Measurements from ENCODE around the gene NBPF4.

- no peak for TF ChIP-seq CTCF (IDR thresholded peaks at IDR 0.05; ENCODE audit: low read depth, low read length, poor library complexity, severe bottlenecking)
- no peak for TF ChIP-seq EZH2phosphoT487 (IDR thresholded peaks at IDR 0.05; ENCODE audit: borderline replicate concordance, low read length)
Observed at GRCh38 chr1:108209456-108210108, 34.3 kb downstream of the NBPF4 start.

Data from DOHH2 (cell line).